Osteoblast (primary cell): ENCODE data around the gene RANBP3L. TPM values are rescaled to one million over a fixed set of nuclear protein-coding genes. Genes with fewer than 3 reads are reported as not detected.

Source experiments
- DNase-seq: peaks from one replicate; pipeline ENCODE4 v3.0.0; 2011; ENCODE audit warnings: low spot score, mixed read lengths; ENCODE audit not compliant: insufficient read length; ENCODE audit errors: missing footprints
- H2AFZ ChIP-seq: 2 replicates; pipeline ENCODE4 v1.6.0; 2011; ENCODE audit warnings: mild to moderate bottlenecking, low read length
- H3K27ac ChIP-seq: 2 replicates; pipeline ENCODE4 v1.5.1; 2011; ENCODE audit warnings: mild to moderate bottlenecking, low read depth, low read length, moderate library complexity
- H3K27me3 ChIP-seq: 2 replicates; pipeline ENCODE4 v1.6.0; 2012; ENCODE audit warnings: mild to moderate bottlenecking, control low read depth, inconsistent platforms, low read length, moderate library complexity; ENCODE audit not compliant: insufficient read depth
- H3K36me3 ChIP-seq: 2 replicates; pipeline ENCODE4 v1.5.1; 2011; ENCODE audit warnings: mild to moderate bottlenecking, low read length, control low read depth, moderate library complexity; ENCODE audit not compliant: insufficient read depth
- H3K4me1 ChIP-seq: 2 replicates; pipeline ENCODE4 v1.5.1; 2011; ENCODE audit warnings: mild to moderate bottlenecking, low read length, control low read depth, moderate library complexity; ENCODE audit not compliant: insufficient read depth
- H3K4me2 ChIP-seq: 2 replicates; pipeline ENCODE4 v1.6.0; 2011; ENCODE audit warnings: mild to moderate bottlenecking, low read length; ENCODE audit not compliant: insufficient read depth
- H3K4me3 ChIP-seq: fragments of 200-600 bp; sonication (generic); 3 replicates; pipeline ENCODE4 v1.5.1; 2012; ENCODE audit warnings: mild to moderate bottlenecking, low read length, inconsistent platforms; ENCODE audit not compliant: insufficient read depth
- H3K79me2 ChIP-seq: 2 replicates; pipeline ENCODE4 v1.6.0; 2012; ENCODE audit warnings: mild to moderate bottlenecking, low read length, control low read depth, inconsistent platforms; ENCODE audit not compliant: insufficient read depth
- H3K9me3 ChIP-seq: 2 replicates; pipeline ENCODE4 v1.5.1; 2011; ENCODE audit warnings: low read depth, low read length, control low read depth
- H4K20me1 ChIP-seq: 2 replicates; pipeline ENCODE4 v1.6.0; 2012; ENCODE audit warnings: mild to moderate bottlenecking, low read length, control low read depth; ENCODE audit not compliant: insufficient read depth
- total RNA-seq: library from RNA; depleted of rRNA; stranded (reverse); fragments of >200 nt; gene quantifications from 2 replicates; pipeline ENCODE4 v1.2.3, GENCODE V29; 2012
- TF ChIP-seq, protein P1 (sequence below): IDR thresholded peaks from 2 replicates; pipeline ENCODE4 v1.5.1; 2011; ENCODE audit warnings: mild to moderate bottlenecking, low read depth, low read length, moderate library complexity; ENCODE audit errors: extremely low read depth

RANBP3L gene
- total RNA-seq, 1 donor: 1.8 TPM

DNA sequence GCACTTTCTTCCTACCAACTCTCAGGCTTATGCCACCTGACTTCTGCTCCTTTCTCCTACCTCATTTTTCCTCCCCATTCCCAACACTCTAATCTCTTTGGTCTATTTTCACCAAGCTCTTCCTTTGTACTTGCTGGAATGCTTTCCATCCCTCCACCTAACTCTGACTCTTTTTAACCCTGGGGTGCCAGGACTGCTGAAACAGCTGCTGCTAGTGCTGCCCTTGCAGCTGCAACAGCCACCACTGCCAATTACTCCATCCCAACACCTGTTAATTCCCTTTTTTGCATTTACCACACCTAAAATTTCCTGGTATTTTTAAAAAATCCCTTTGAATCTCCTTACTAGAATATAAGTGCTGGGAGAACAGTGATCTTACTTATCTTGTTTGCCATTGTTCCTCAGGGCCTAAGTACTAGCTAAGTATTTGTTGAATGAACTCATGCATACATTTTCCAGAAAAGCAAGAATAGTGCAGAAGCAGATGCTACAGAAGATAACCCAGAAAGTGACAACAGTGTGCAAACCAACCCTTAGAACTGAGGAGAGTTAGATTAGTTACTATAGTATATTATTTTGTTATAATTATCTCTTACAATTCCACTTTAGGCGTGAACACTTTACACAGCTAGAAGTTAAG lies 71.4 kb downstream of the RANBP3L start:
- H3K4me2 ChIP-seq: no peak overlapping the region
- no peak overlapping the region for H2AFZ ChIP-seq
- DNase-seq: no peak
- H3K27ac ChIP-seq: no peak overlapping the region
- TF ChIP-seq, protein P1, sequence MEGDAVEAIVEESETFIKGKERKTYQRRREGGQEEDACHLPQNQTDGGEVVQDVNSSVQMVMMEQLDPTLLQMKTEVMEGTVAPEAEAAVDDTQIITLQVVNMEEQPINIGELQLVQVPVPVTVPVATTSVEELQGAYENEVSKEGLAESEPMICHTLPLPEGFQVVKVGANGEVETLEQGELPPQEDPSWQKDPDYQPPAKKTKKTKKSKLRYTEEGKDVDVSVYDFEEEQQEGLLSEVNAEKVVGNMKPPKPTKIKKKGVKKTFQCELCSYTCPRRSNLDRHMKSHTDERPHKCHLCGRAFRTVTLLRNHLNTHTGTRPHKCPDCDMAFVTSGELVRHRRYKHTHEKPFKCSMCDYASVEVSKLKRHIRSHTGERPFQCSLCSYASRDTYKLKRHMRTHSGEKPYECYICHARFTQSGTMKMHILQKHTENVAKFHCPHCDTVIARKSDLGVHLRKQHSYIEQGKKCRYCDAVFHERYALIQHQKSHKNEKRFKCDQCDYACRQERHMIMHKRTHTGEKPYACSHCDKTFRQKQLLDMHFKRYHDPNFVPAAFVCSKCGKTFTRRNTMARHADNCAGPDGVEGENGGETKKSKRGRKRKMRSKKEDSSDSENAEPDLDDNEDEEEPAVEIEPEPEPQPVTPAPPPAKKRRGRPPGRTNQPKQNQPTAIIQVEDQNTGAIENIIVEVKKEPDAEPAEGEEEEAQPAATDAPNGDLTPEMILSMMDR: no peak
- peaks cover 51% of the 10 kb centered on the region for H3K79me2 ChIP-seq
- H3K4me3 ChIP-seq: no peak overlapping the region
- no peaks in the 10 kb centered on the region for H3K4me1 ChIP-seq
- H4K20me1 ChIP-seq: peaks cover 5% of the 10 kb centered on the region
- no peaks in the 10 kb centered on the region for H3K9me3 ChIP-seq
- no peaks in the 10 kb centered on the region for H3K27me3 ChIP-seq
- H3K36me3 ChIP-seq: peaks cover 9% of the 10 kb centered on the region

DNA sequence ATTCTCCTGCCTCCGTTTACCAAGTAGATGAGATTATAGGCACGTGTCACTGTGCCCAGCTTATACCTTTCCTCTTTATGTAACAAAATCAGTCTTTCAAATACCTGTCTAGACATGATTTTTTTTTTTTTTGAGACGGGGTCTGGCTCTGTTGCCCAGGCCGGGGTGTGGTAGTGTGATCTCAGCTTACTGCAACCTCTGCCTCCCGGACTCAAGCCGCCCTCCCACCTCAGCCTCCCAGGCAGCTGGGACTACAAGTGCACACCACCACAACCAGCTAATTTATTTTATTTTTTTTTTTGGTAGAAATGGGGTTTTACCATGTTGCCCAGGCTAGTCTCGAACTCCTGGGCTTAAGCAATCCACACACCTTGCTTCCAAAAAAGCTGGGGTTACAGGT lies 73.2 kb downstream of the RANBP3L start:
- Histone ChIP-seq H3K4me2 (no peak overlapping the region), H3K4me1 (no peaks in the 10 kb centered on the region), H3K79me2 (peaks cover 43% of the 10 kb centered on the region), H3K9me3 (no peaks in the 10 kb centered on the region), H3K27ac (no peak overlapping the region), H3K36me3 (peaks cover 15% of the 10 kb centered on the region), H2AFZ (no peak overlapping the region), H4K20me1 (peaks cover 5% of the 10 kb centered on the region), H3K27me3 (no peaks in the 10 kb centered on the region), H3K4me3 (no peak overlapping the region)
- TF ChIP-seq, protein P1: no peak
- no peak for DNase-seq

DNA sequence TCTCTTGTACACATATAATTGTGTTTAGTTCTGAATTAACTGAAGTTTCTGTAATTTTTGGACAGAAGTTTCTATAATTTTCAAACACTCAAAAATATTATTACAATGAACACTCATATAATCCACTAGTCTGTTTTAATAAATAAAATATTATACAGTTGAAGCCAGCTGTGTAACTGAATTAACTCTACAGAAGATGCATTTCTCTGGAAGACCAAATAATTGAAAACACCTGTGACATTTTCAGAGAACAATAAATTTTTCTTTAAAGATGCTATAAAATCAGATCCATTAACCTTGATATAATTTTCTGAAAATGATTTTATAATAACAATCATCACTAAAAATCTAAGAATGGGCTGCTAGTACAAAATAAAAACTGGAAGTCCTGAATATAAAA lies 74.7 kb downstream of the RANBP3L start:
- Histone ChIP-seq H3K79me2 (peaks cover 30% of the 10 kb centered on the region), H3K4me3 (no peak overlapping the region), H3K4me2 (no peak overlapping the region), H3K9me3 (no peaks in the 10 kb centered on the region), H4K20me1 (peaks cover 5% of the 10 kb centered on the region), H3K4me1 (peaks cover 6% of the 10 kb centered on the region), H3K27ac (no peak overlapping the region), H2AFZ (no peak overlapping the region), H3K27me3 (no peaks in the 10 kb centered on the region), H3K36me3 (peaks cover 15% of the 10 kb centered on the region)
- TF ChIP-seq, protein P1: no peak
- no peak for DNase-seq

DNA sequence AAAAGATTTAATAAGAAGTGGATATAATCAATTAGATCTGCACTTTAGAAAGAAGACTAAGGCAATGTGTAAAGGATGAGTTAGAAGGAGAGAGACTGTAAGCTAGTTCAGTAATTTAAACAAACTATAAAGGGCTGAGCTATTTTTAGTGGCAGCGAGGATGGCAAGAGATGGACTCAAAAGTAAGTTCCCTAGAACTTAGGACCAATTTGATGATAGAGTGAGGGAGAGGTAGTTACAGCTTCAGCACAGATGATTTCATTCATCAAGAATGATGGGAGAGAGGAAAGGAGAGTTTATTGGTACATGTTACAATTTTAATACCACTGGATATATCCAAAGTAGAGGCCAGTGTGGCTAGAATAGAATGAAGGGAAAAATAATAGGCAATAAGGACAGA lies 79.1 kb downstream of the RANBP3L start:
- peaks cover 6% of the 10 kb centered on the region for H3K4me1 ChIP-seq
- no peak overlapping the region for H2AFZ ChIP-seq
- TF ChIP-seq, protein P1: no peak
- no peaks in the 10 kb centered on the region for H4K20me1 ChIP-seq
- H3K9me3 ChIP-seq: no peaks in the 10 kb centered on the region
- H3K36me3 ChIP-seq: peaks cover 39% of the 10 kb centered on the region
- DNase-seq: no peak
- no peaks in the 10 kb centered on the region for H3K27me3 ChIP-seq
- no peak overlapping the region for H3K4me3 ChIP-seq
- H3K79me2 ChIP-seq: no peaks in the 10 kb centered on the region
- H3K4me2 ChIP-seq: no peak overlapping the region
- H3K27ac ChIP-seq: no peak overlapping the region
